ENCODE measurements around the gene SCART1.

Gene SCART1

GRCh38 chr10:133511408-133511807, 57.7 kb downstream of the SCART1 start:
- Histone ChIP-seq H3K36me3 (ENCODE audit: control insufficient read depth, low read length) (no peaks in the 10 kb centered on the region), H3K9me3 (ENCODE audit: control insufficient read depth, insufficient read depth, low read length) (no peaks in the 10 kb centered on the region), H4K20me1 (ENCODE audit: control insufficient read depth, insufficient read depth, low read depth, low read length) (no peaks in the 10 kb centered on the region), H3K27ac (ENCODE audit: low read depth, low read length) (no peak overlapping the region), H3F3A (ENCODE audit: control insufficient read depth, insufficient read depth) (no peaks in the 10 kb centered on the region), H3K79me2 (ENCODE audit: control insufficient read depth, low read length) (no peaks in the 10 kb centered on the region), H3K27me3 (ENCODE audit: control insufficient read depth, low read length) (peaks cover 5% of the 10 kb centered on the region; the same call in 1 of the 2 replicates), H3K4me3 (ENCODE audit: low read length) (no peak overlapping the region), H3K9me2 (replicated peaks; ENCODE audit: control insufficient read depth, low read length) (no peaks in the 10 kb centered on the region), H3K4me2 (ENCODE audit: low read length) (no peak overlapping the region), H3K4me1 (ENCODE audit: control insufficient read depth, low read length) (no peaks in the 10 kb centered on the region)
- TF ChIP-seq EZH2phosphoT487 (IDR thresholded peaks at IDR 0.05; ENCODE audit: borderline replicate concordance, low read length) (no peak), CTCF (IDR thresholded peaks at IDR 0.05; ENCODE audit: low read depth, low read length, poor library complexity, severe bottlenecking) (no peak)

- Histone ChIP-seq H4K20me1 (ENCODE audit: control insufficient read depth, insufficient read depth, low read depth, low read length) (no peaks in the 10 kb centered on the region), H3K9me3 (ENCODE audit: control insufficient read depth, insufficient read depth, low read length) (no peaks in the 10 kb centered on the region), H3K4me3 (ENCODE audit: low read length) (no peak overlapping the region), H3F3A (ENCODE audit: control insufficient read depth, insufficient read depth) (no peaks in the 10 kb centered on the region), H3K36me3 (ENCODE audit: control insufficient read depth, low read length) (no peaks in the 10 kb centered on the region), H3K27me3 (ENCODE audit: control insufficient read depth, low read length) (peaks cover 5% of the 10 kb centered on the region; the same call in 1 of the 2 replicates), H3K4me2 (ENCODE audit: low read length) (no peak overlapping the region), H3K4me1 (ENCODE audit: control insufficient read depth, low read length) (no peaks in the 10 kb centered on the region), H3K9me2 (replicated peaks; ENCODE audit: control insufficient read depth, low read length) (no peaks in the 10 kb centered on the region), H3K79me2 (ENCODE audit: control insufficient read depth, low read length) (no peaks in the 10 kb centered on the region), H3K27ac (ENCODE audit: low read depth, low read length) (no peak overlapping the region)
- TF ChIP-seq CTCF (IDR thresholded peaks at IDR 0.05; ENCODE audit: low read depth, low read length, poor library complexity, severe bottlenecking): no peak
- TF ChIP-seq EZH2phosphoT487 (IDR thresholded peaks at IDR 0.05; ENCODE audit: borderline replicate concordance, low read length): no peak
These were observed 58.3 kb downstream of the SCART1 start for GRCh38 chr10:133511907-133512528.

- no peak overlapping the region for H3K4me3 ChIP-seq (ENCODE audit: low read length)
- H3K27ac ChIP-seq (ENCODE audit: low read depth, low read length): no peak overlapping the region
- TF ChIP-seq CTCF (IDR thresholded peaks at IDR 0.05; ENCODE audit: low read depth, low read length, poor library complexity, severe bottlenecking) (no peak), EZH2phosphoT487 (IDR thresholded peaks at IDR 0.05; ENCODE audit: borderline replicate concordance, low read length) (no peak)
- no peaks in the 10 kb centered on the region for H3K36me3 ChIP-seq (ENCODE audit: control insufficient read depth, low read length)
- H3K9me3 ChIP-seq (ENCODE audit: control insufficient read depth, insufficient read depth, low read length): no peaks in the 10 kb centered on the region
- no peaks in the 10 kb centered on the region for H4K20me1 ChIP-seq (ENCODE audit: control insufficient read depth, insufficient read depth, low read depth, low read length)
- H3K4me2 ChIP-seq (ENCODE audit: low read length): no peak overlapping the region
- H3K27me3 ChIP-seq (ENCODE audit: control insufficient read depth, low read length): peaks cover 5% of the 10 kb centered on the region; the same call in 1 of the 2 replicates
- no peaks in the 10 kb centered on the region for H3K9me2 ChIP-seq (replicated peaks; ENCODE audit: control insufficient read depth, low read length)
- H3K4me1 ChIP-seq (ENCODE audit: control insufficient read depth, low read length): peaks cover 8% of the 10 kb centered on the region
- H3K79me2 ChIP-seq (ENCODE audit: control insufficient read depth, low read length): no peaks in the 10 kb centered on the region
- no peaks in the 10 kb centered on the region for H3F3A ChIP-seq (ENCODE audit: control insufficient read depth, insufficient read depth)
These were observed 61.7 kb downstream of the SCART1 start for GRCh38 chr10:133515471-133515870.
